ENCODE measurements around the gene CALCOCO1. TPM values are rescaled to one million over a fixed set of nuclear protein-coding genes. Genes with fewer than 3 reads are reported as not detected.

The CALCOCO1 gene
- total RNA-seq, 4 donors from 2014 or later: 149 to 263 (median 237) TPM

GRCh38 chr12:53729644-53730043 lies 2.4 kb upstream of the CALCOCO1 start:
- TF ChIP-seq CTCF (IDR thresholded peaks at IDR 0.05; ENCODE audit: low read depth): no peak

- no peak for TF ChIP-seq CTCF (IDR thresholded peaks at IDR 0.05; ENCODE audit: low read depth)
Measured at GRCh38 chr12:53728206-53728605, 954 bp upstream of the CALCOCO1 start.

- no peak for TF ChIP-seq CTCF (IDR thresholded peaks at IDR 0.05; ENCODE audit: low read depth)
Measured at GRCh38 chr12:53726946-53727309, 324 bp downstream of the CALCOCO1 start.

GRCh38 chr12:53726341-53726740 lies 911 bp downstream of the CALCOCO1 start:
- TF ChIP-seq CTCF (IDR thresholded peaks at IDR 0.05; ENCODE audit: low read depth): no peak

- no peak for TF ChIP-seq CTCF (IDR thresholded peaks at IDR 0.05; ENCODE audit: low read depth)
Measured at GRCh38 chr12:53725824-53726223, 1.4 kb downstream of the CALCOCO1 start.

GRCh38 chr12:53722450-53723041 lies 4.7 kb downstream of the CALCOCO1 start:
- no peak for TF ChIP-seq CTCF (IDR thresholded peaks at IDR 0.05; ENCODE audit: low read depth)

GRCh38 chr12:53720946-53721345 lies 6.3 kb downstream of the CALCOCO1 start:
- TF ChIP-seq CTCF (IDR thresholded peaks at IDR 0.05; ENCODE audit: low read depth): no peak
